DOHH2 (cell line): Measurements from ENCODE around the gene GRIN1.
A peak's percentile ranks its signal among the peaks of the same experiment; 100 is the strongest.

ENCODE experiments used
- H3F3A ChIP-seq: fragments of 200-600 bp; sonication (generic), shearing (Covaris generic); 2 replicates; pipeline ENCODE4 v1.6.0; 2016; ENCODE audit warnings: antibody characterized with exemption, mild to moderate bottlenecking; ENCODE audit not compliant: control insufficient read depth, insufficient read depth
- H3K27ac ChIP-seq: fragments of 200-600 bp; sonication (generic); 2 replicates; pipeline ENCODE4 v1.5.1; 2014; ENCODE audit warnings: low read depth, mild to moderate bottlenecking, low read length, moderate library complexity
- H3K27me3 ChIP-seq: fragments of 200-600 bp; sonication (generic); 2 replicates; pipeline ENCODE4 v1.6.1; 2014; ENCODE audit warnings: mild to moderate bottlenecking, low read length, mixed read lengths; ENCODE audit not compliant: control insufficient read depth
- H3K36me3 ChIP-seq: fragments of 200-600 bp; sonication (generic); 2 replicates; pipeline ENCODE4 v1.6.1; 2014; ENCODE audit warnings: mild to moderate bottlenecking, low read length, moderate library complexity, mixed read lengths; ENCODE audit not compliant: control insufficient read depth
- H3K4me1 ChIP-seq: fragments of 200-600 bp; sonication (generic); 2 replicates; pipeline ENCODE4 v1.6.1; 2014; ENCODE audit warnings: mild to moderate bottlenecking, low read length, mixed read lengths; ENCODE audit not compliant: control insufficient read depth
- H3K4me2 ChIP-seq: fragments of 200-600 bp; sonication (generic); 2 replicates; pipeline ENCODE4 v1.6.0; 2014; ENCODE audit warnings: mild to moderate bottlenecking, low read length, moderate library complexity
- H3K4me3 ChIP-seq: fragments of 200-600 bp; sonication (generic); 2 replicates; pipeline ENCODE4 v1.5.1; 2014; ENCODE audit warnings: mild to moderate bottlenecking, low read length, mixed read lengths
- H3K79me2 ChIP-seq: fragments of 200-600 bp; sonication (generic); 2 replicates; pipeline ENCODE4 v1.6.1; 2014; ENCODE audit warnings: mild to moderate bottlenecking, low read length, mixed read lengths; ENCODE audit not compliant: control insufficient read depth
- H3K9me2 ChIP-seq: fragments of 200-600 bp; sonication (generic); replicated peaks from 2 replicates; pipeline ENCODE4 v1.6.1; 2014; ENCODE audit warnings: mild to moderate bottlenecking, low read length, mixed read lengths; ENCODE audit not compliant: control insufficient read depth
- H3K9me3 ChIP-seq: fragments of 200-600 bp; sonication (generic); 2 replicates; pipeline ENCODE4 v1.6.1; 2014; ENCODE audit warnings: antibody characterized with exemption, low read length, mixed read lengths; ENCODE audit not compliant: control insufficient read depth, insufficient read depth
- H4K20me1 ChIP-seq: fragments of 200-600 bp; sonication (generic); 2 replicates; pipeline ENCODE4 v1.6.0; 2014; ENCODE audit warnings: low read depth, mild to moderate bottlenecking, antibody characterized with exemption, low read length, moderate library complexity; ENCODE audit not compliant: control insufficient read depth, insufficient read depth
- EZH2phosphoT487 ChIP-seq: fragments of 200-600 bp; sonication (generic); IDR thresholded peaks from 2 replicates; pipeline ENCODE4 v1.6.1; 2017; ENCODE audit warnings: borderline replicate concordance, mild to moderate bottlenecking, antibody characterized with exemption, low read length, moderate library complexity, mixed read lengths
- TF ChIP-seq, protein P1 (sequence below): fragments of 200-600 bp; sonication (generic); IDR thresholded peaks from one replicate; pipeline ENCODE4 v1.5.1; 2014; ENCODE audit warnings: antibody characterized with exemption, mild to moderate bottlenecking, low read depth, low read length; ENCODE audit not compliant: poor library complexity, severe bottlenecking

GRIN1 gene

GRCh38 chr9:137168573-137168903 is 29.6 kb downstream of the GRIN1 start:
- Histone ChIP-seq H3K4me1 (peaks cover 17% of the 10 kb centered on the region), H3K4me2 (peak overlapping the region; percentile 19; the same call in 1 of the 2 replicates), H4K20me1 (no peaks in the 10 kb centered on the region), H3F3A (no peaks in the 10 kb centered on the region), H3K9me3 (no peaks in the 10 kb centered on the region), H3K36me3 (no peaks in the 10 kb centered on the region), H3K9me2 (no peaks in the 10 kb centered on the region), H3K79me2 (no peaks in the 10 kb centered on the region), H3K27me3 (peaks cover 45% of the 10 kb centered on the region), H3K27ac (no peak overlapping the region), H3K4me3 (no peak overlapping the region)
- no peak for TF ChIP-seq EZH2phosphoT487
- TF ChIP-seq, protein P1, sequence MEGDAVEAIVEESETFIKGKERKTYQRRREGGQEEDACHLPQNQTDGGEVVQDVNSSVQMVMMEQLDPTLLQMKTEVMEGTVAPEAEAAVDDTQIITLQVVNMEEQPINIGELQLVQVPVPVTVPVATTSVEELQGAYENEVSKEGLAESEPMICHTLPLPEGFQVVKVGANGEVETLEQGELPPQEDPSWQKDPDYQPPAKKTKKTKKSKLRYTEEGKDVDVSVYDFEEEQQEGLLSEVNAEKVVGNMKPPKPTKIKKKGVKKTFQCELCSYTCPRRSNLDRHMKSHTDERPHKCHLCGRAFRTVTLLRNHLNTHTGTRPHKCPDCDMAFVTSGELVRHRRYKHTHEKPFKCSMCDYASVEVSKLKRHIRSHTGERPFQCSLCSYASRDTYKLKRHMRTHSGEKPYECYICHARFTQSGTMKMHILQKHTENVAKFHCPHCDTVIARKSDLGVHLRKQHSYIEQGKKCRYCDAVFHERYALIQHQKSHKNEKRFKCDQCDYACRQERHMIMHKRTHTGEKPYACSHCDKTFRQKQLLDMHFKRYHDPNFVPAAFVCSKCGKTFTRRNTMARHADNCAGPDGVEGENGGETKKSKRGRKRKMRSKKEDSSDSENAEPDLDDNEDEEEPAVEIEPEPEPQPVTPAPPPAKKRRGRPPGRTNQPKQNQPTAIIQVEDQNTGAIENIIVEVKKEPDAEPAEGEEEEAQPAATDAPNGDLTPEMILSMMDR = no peak

DNA sequence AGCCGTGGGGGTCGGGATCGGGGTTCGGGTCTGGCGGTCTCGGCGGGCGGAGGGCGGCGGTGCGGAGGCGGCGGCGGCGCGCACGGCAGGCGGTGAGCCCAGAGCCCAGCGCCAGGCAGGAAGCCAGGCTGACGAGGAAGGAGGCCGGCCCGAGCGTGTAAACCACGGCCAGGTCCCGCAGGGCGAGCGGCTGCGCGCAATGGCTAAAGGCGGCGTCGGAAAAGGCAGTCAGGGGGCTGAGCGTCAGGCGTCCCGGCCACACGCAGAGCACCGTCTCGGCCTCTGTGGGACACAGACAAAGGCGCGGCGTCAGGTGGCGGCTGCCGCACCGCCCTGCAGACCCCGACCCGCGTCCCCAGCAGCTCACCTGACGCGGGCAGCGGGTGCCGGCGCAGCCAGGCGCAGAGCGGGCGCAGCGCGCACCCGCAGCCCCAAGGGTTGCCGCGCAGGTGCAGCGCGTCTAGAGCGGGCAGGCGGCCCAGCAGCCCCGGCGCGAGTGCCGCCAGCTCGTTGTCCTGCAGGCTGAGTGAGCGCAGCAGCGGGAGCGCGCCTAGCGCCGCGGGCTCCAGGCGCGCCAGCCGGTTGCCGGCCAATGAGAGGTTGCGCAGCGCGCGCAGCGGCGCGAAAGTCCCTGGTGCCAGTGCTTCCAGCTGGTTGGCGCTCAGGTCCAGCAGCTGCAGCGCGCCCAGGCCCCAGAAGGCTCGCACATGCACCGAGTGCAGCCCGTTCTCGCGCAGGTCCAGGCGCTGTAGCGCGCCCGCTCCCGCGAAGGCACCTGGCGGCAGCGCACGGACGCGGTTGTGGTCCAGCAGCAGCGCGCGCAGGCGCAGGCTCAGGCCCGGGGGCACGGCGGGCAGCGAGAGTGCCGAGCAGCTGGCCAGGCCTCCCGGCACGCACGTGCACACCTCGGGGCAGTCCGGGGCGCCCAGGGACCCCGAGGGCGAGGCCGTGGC is 30.2 kb downstream of the GRIN1 start:
- H3K4me2 ChIP-seq = peak overlapping the region; percentile 19; the same call in 1 of the 2 replicates
- peaks cover 45% of the 10 kb centered on the region for H3K27me3 ChIP-seq
- H3F3A ChIP-seq = no peaks in the 10 kb centered on the region
- H4K20me1 ChIP-seq = no peaks in the 10 kb centered on the region
- peaks cover 23% of the 10 kb centered on the region for H3K4me1 ChIP-seq
- no peaks in the 10 kb centered on the region for H3K9me2 ChIP-seq
- H3K9me3 ChIP-seq = no peaks in the 10 kb centered on the region
- no peak overlapping the region for H3K27ac ChIP-seq
- H3K4me3 ChIP-seq = no peak overlapping the region; the same call in 1 of the 2 replicates
- H3K79me2 ChIP-seq = no peaks in the 10 kb centered on the region
- TF ChIP-seq EZH2phosphoT487 = peak; percentile 92
- TF ChIP-seq, protein P1 = no peak
- H3K36me3 ChIP-seq = no peaks in the 10 kb centered on the region

- Histone ChIP-seq H3F3A (no peaks in the 10 kb centered on the region), H3K27me3 (peaks cover 45% of the 10 kb centered on the region), H3K4me1 (peaks cover 30% of the 10 kb centered on the region), H4K20me1 (no peaks in the 10 kb centered on the region), H3K9me2 (no peaks in the 10 kb centered on the region), H3K4me2 (peak within 1 kb of the TSS; percentile 19; the same call in 1 of the 2 replicates), H3K79me2 (no peaks in the 10 kb centered on the region), H3K9me3 (no peaks in the 10 kb centered on the region), H3K4me3 (no peak within 1 kb of the TSS; the same call in 1 of the 2 replicates), H3K27ac (no peak within 1 kb of the TSS), H3K36me3 (no peaks in the 10 kb centered on the region)
- TF ChIP-seq EZH2phosphoT487 = no peak
- TF ChIP-seq, protein P1 = no peak
Measured at GRCh38 chr9:137169896-137170358, 31.0 kb downstream of the GRIN1 start, which contains the start of gene LRRC26. Gene LRRC26, minus strand, starts transcription at chr9:137170051. Its CDS starts 108 bp downstream, at chr9:137169943.
